ENCODE results near the gene ARRDC5. TPM values are rescaled to one million over a fixed set of nuclear protein-coding genes. Genes with fewer than 3 reads are reported as not detected.

ARRDC5 gene
- total and polyA plus RNA-seq, 2 of the 13 experiments (the other 11 are each of a cell fraction or from before 2014, with no cell fraction given) = not detected

DNA sequence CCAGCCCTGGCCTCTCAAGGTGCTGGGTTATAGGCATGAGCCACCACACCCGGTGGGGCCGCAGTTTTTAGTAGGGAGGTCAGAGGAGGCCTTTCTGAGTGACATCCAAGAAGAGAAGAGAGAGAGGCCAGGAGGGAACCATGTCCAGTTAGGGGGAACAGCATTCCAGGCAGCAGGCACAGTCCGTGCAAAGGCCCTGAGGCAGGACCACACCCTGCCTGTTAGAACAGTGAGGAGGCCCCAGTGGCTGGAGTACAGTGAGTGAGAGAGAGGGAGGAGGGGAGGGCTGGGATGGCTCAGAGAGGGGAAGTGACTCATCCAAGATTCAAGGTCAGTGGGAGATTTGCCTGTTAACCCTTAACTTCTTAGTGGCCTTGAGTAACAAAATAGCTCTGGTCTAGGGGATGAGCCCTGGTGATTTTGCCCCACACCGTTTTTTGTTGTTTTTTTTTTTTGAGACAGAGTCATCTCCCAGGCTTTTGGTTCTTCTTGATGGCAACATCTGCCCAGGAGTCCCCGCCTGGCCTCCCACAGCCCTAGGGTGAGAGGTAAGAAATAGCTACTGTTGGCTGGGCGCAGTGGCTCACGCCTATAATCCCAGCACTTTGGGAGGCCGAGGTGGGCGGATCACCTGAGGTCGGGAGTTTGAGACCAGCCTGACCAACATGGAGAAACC is 32.5 kb downstream of the ARRDC5 start (continued):
- no peak for TF ChIP-seq KLF16 (CRISPR knock-in tag; IDR thresholded peaks at IDR 0.05)
- no peak for TF ChIP-seq ZNF256 (CRISPR knock-in tag; conservative IDR thresholded peaks at IDR 0.05)
- TF ChIP-seq, protein P1, sequence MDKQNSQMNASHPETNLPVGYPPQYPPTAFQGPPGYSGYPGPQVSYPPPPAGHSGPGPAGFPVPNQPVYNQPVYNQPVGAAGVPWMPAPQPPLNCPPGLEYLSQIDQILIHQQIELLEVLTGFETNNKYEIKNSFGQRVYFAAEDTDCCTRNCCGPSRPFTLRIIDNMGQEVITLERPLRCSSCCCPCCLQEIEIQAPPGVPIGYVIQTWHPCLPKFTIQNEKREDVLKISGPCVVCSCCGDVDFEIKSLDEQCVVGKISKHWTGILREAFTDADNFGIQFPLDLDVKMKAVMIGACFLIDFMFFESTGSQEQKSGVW (CRISPR knock-in tag; IDR thresholded peaks at IDR 0.05; ENCODE audit: borderline replicate concordance) = no peak
- no peak for TF ChIP-seq GTF2F1 (IDR thresholded peaks at IDR 0.05; ENCODE audit: low read length)
- no peak for TF ChIP-seq ZNF337 (CRISPR knock-in tag; IDR thresholded peaks at IDR 0.05; ENCODE audit: borderline replicate concordance, low read depth)
- TF ChIP-seq ZNF326 (CRISPR knock-in tag; IDR thresholded peaks at IDR 0.05; ENCODE audit: borderline replicate concordance) = no peak
- no peak for TF ChIP-seq ZBTB8A (CRISPR knock-in tag; IDR thresholded peaks at IDR 0.05; ENCODE audit: borderline replicate concordance, low read depth)
- TF ChIP-seq TOE1 (CRISPR knock-in tag; IDR thresholded peaks at IDR 0.05) = no peak
- no peak; the same call in 1 of the 2 replicates for TF ChIP-seq KAT7 (CRISPR knock-in tag; IDR thresholded peaks at IDR 0.05; ENCODE audit: borderline replicate concordance)
- TF ChIP-seq SMAD9 (CRISPR knock-in tag; IDR thresholded peaks at IDR 0.05) = no peak
- TF ChIP-seq ZNF121 (CRISPR knock-in tag; IDR thresholded peaks at IDR 0.05) = peak; percentile 73; the same call in 1 of the 2 replicates
- no peak for TF ChIP-seq ZNF546 (CRISPR knock-in tag; conservative IDR thresholded peaks at IDR 0.05)
- TF ChIP-seq MXI1 (IDR thresholded peaks at IDR 0.05; ENCODE audit: borderline replicate concordance, low read depth, low read length) = no peak; the same call in 2 of the 3 replicates
- TF ChIP-seq, protein P2, sequence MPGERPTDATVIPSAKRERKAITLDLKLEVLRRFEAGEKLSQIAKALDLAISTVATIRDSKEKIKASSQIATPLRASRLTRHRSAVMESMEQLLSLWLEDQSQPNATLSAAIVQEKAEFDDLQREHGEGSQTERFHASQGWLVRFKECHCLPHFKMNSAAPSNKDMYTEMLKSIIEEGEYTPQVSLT (CRISPR knock-in tag; IDR thresholded peaks at IDR 0.05; ENCODE audit: borderline replicate concordance, low read depth) = no peak
- TF ChIP-seq, protein P3, sequence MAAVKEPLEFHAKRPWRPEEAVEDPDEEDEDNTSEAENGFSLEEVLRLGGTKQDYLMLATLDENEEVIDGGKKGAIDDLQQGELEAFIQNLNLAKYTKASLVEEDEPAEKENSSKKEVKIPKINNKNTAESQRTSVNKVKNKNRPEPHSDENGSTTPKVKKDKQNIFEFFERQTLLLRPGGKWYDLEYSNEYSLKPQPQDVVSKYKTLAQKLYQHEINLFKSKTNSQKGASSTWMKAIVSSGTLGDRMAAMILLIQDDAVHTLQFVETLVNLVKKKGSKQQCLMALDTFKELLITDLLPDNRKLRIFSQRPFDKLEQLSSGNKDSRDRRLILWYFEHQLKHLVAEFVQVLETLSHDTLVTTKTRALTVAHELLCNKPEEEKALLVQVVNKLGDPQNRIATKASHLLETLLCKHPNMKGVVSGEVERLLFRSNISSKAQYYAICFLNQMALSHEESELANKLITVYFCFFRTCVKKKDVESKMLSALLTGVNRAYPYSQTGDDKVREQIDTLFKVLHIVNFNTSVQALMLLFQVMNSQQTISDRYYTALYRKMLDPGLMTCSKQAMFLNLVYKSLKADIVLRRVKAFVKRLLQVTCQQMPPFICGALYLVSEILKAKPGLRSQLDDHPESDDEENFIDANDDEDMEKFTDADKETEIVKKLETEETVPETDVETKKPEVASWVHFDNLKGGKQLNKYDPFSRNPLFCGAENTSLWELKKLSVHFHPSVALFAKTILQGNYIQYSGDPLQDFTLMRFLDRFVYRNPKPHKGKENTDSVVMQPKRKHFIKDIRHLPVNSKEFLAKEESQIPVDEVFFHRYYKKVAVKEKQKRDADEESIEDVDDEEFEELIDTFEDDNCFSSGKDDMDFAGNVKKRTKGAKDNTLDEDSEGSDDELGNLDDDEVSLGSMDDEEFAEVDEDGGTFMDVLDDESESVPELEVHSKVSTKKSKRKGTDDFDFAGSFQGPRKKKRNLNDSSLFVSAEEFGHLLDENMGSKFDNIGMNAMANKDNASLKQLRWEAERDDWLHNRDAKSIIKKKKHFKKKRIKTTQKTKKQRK (IDR thresholded peaks at IDR 0.05; ENCODE audit: low read length) = no peak
- TF ChIP-seq, protein P4, sequence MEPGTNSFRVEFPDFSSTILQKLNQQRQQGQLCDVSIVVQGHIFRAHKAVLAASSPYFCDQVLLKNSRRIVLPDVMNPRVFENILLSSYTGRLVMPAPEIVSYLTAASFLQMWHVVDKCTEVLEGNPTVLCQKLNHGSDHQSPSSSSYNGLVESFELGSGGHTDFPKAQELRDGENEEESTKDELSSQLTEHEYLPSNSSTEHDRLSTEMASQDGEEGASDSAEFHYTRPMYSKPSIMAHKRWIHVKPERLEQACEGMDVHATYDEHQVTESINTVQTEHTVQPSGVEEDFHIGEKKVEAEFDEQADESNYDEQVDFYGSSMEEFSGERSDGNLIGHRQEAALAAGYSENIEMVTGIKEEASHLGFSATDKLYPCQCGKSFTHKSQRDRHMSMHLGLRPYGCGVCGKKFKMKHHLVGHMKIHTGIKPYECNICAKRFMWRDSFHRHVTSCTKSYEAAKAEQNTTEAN (CRISPR knock-in tag; conservative IDR thresholded peaks at IDR 0.05) = 0 out of 2 replicates have a peak, but pooled peaks have one; percentile 30
- no peak for TF ChIP-seq SCMH1 (CRISPR knock-in tag; IDR thresholded peaks at IDR 0.05; ENCODE audit: borderline replicate concordance)
- no peak for TF ChIP-seq ZNF30 (CRISPR knock-in tag; IDR thresholded peaks at IDR 0.05)
- 0 out of 2 replicates have a peak, but pooled peaks have one; percentile 43 for TF ChIP-seq HOXA5 (CRISPR knock-in tag; IDR thresholded peaks at IDR 0.05)
- TF ChIP-seq REPIN1 (CRISPR knock-in tag; IDR thresholded peaks at IDR 0.05; ENCODE audit: borderline replicate concordance, low read depth) = no peak
- no peak for TF ChIP-seq ONECUT2 (CRISPR knock-in tag; IDR thresholded peaks at IDR 0.05)
- no peak for TF ChIP-seq ZBTB1 (CRISPR knock-in tag; IDR thresholded peaks at IDR 0.05; ENCODE audit: borderline replicate concordance)
- peak; percentile 95 for TF ChIP-seq CBX1 (IDR thresholded peaks at IDR 0.05; ENCODE audit: low read depth)
- TF ChIP-seq, protein P5, sequence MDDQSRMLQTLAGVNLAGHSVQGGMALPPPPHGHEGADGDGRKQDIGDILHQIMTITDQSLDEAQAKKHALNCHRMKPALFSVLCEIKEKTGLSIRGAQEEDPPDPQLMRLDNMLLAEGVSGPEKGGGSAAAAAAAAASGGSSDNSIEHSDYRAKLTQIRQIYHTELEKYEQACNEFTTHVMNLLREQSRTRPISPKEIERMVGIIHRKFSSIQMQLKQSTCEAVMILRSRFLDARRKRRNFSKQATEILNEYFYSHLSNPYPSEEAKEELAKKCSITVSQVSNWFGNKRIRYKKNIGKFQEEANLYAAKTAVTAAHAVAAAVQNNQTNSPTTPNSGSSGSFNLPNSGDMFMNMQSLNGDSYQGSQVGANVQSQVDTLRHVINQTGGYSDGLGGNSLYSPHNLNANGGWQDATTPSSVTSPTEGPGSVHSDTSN (CRISPR knock-in tag; IDR thresholded peaks at IDR 0.05; ENCODE audit: borderline replicate concordance) = no peak
